ENCODE data around the gene NMUR2.

GRCh38 chr5:152379331-152379730 is 25.7 kb downstream of the NMUR2 start:
- no peak for TF ChIP-seq CTCF (IDR thresholded peaks at IDR 0.05; ENCODE audit: low read depth, low read length, poor library complexity, severe bottlenecking)
- no peak for TF ChIP-seq EZH2phosphoT487 (IDR thresholded peaks at IDR 0.05; ENCODE audit: borderline replicate concordance, low read length)
